K562 (cell line): ENCODE measurements around the gene RBM12. TPM values are rescaled to one million over a fixed set of nuclear protein-coding genes. Genes with fewer than 3 reads are reported as not detected.

Experiments used
- E2F5 ChIP-seq: sonication (generic); formaldehyde crosslinking; IDR thresholded peaks from 2 replicates; pipeline ENCODE4 v1.8.0; 2022; ENCODE audit warnings: mild to moderate bottlenecking, missing genetic modification reagents
- ETS1 ChIP-seq: conservative IDR thresholded peaks from 2 replicates; pipeline ENCODE4 v1.6.1; 2011; ENCODE audit warnings: low read depth, mild to moderate bottlenecking, low read length; ENCODE audit not compliant: control insufficient read depth
- FOXK1 ChIP-seq: sonication (generic); formaldehyde crosslinking; IDR thresholded peaks from 2 replicates; pipeline ENCODE4 v1.8.0; 2022; ENCODE audit warnings: missing genetic modification reagents, mild to moderate bottlenecking, borderline replicate concordance
- MLX ChIP-seq, 2 experiments: fragments of 450-650 bp in 1 of 2; sonication (generic) in 1 of 2; formaldehyde crosslinking; conservative IDR thresholded peaks; 2 replicates each; pipeline versions ENCODE4 v1.4.0 to v1.8.1; 2020 to 2022; ENCODE audit warnings: mild to moderate bottlenecking in 1 of 2, missing genetic modification reagents in 1 of 2
- MYBL2 ChIP-seq, 2 experiments: fragments of 450-650 bp in 1 of 2; sonication (generic) in 1 of 2; formaldehyde crosslinking in 1 of 2; IDR thresholded peaks; 2 replicates each; pipeline versions ENCODE4 v1.6.1 to v1.8.1; 2017 to 2022; ENCODE audit warnings: borderline replicate concordance in 1 of 2, inconsistent platforms in 1 of 2, low read depth in 1 of 2, mild to moderate bottlenecking in 1 of 2, missing genetic modification reagents in 1 of 2, moderate library complexity in 1 of 2
- SAP30 ChIP-seq: fragments of 200-600 bp; sonication (generic); IDR thresholded peaks from 2 replicates; pipeline ENCODE4 v1.6.1; 2012; ENCODE audit warnings: borderline replicate concordance, low read depth, mild to moderate bottlenecking, moderate library complexity, low read length, control low read depth, inconsistent platforms; ENCODE audit not compliant: insufficient read depth, poor library complexity, severe bottlenecking
- SMARCA4 ChIP-seq: fragments of 450-650 bp; IDR thresholded peaks from 2 replicates; pipeline ENCODE4 v1.6.1; 2016
- USF1 ChIP-seq: sonication (generic); formaldehyde crosslinking; IDR thresholded peaks from 2 replicates; pipeline ENCODE4 v1.9.0; 2022; ENCODE audit warnings: mild to moderate bottlenecking, missing genetic modification reagents
- ZBTB26 ChIP-seq: fragments of 450-650 bp; formaldehyde crosslinking; IDR thresholded peaks from 2 replicates; pipeline ENCODE4 v1.4.0; 2022; ENCODE audit warnings: missing genetic modification characterization
- ZBTB49 ChIP-seq: sonication (generic); formaldehyde crosslinking; IDR thresholded peaks from 2 replicates; pipeline ENCODE4 v1.8.0; 2022; ENCODE audit warnings: missing genetic modification reagents, mild to moderate bottlenecking, borderline replicate concordance
- ZKSCAN1 ChIP-seq: fragments of 150-350 bp; IDR thresholded peaks from 2 replicates; pipeline ENCODE4 v1.6.1; 2016; ENCODE audit warnings: low read depth, low read length
- ZNF197 ChIP-seq: fragments of 200-800 bp; sonication (Bioruptor generic); IDR thresholded peaks from 2 replicates; pipeline ENCODE4 v1.6.1; 2016; ENCODE audit warnings: low read depth, missing genetic modification characterization, missing compliant biosample characterization
- polyA plus RNA-seq, 8 experiments: library from polyadenylated mRNA; depleted of rRNA in 4 of 8; stranded (reverse) in 5 of 8; unstranded in 3 of 8; fragments of >200 nt; fragmentation: Nextera tagmentation in 2 of 8; fragmentation: Illumina TruSeq in 1 of 8; extraction: Ambion mirVana in 2 of 8; extraction: Trizol in 1 of 8; gene quantifications; 2 replicates each; pipeline versions ENCODE4 v1.2.1 to v1.2.3, GENCODE V29; 2011 to 2014; ENCODE audit warnings: inconsistent platforms in 1 of 8, missing spikeins in 1 of 8
- total RNA-seq, 7 experiments: library from RNA; depleted of rRNA in 6 of 7; stranded (reverse); fragments of >200 nt in 6 of 7; fragmentation: Illumina TruSeq in 2 of 7; extraction: Trizol in 2 of 7; gene quantifications; 2 replicates each; pipeline versions ENCODE4 v1.2.1 to v1.2.3, GENCODE V29; 2011 to 2021; ENCODE audit warnings: low replicate concordance in 1 of 7

Gene RBM12
- total and polyA plus RNA-seq, 9 of the 15 experiments (the other 6 are each of a cell fraction or from before 2014, with no cell fraction given) = 5.0 to 162 (median 73.3) TPM

GRCh38 chr20:35698298-35699126, 33.8 kb upstream of the RBM12 start (continued):
- peak; percentile 28; the same call in 1 of the 2 replicates for TF ChIP-seq ZKSCAN1
- no peak for TF ChIP-seq ETS1
- TF ChIP-seq ZBTB49 (CRISPR knock-in tag) = 0 out of 2 replicates have a peak, but pooled peaks have one; percentile 36
- TF ChIP-seq E2F5 (CRISPR knock-in tag) = peak; percentile 7; the same call in 1 of the 2 replicates
- 0 out of 2 replicates have a peak, but pooled peaks have one; percentile 45 for TF ChIP-seq ZBTB26 (CRISPR knock-in tag)
- peak; percentile 41; the same call in 1 of the 2 replicates for TF ChIP-seq FOXK1 (CRISPR knock-in tag)
- peak; percentile 31 for TF ChIP-seq SAP30
- no peak for TF ChIP-seq MYBL2 (IDR thresholded peaks at IDR 0.05; ENCODE audit: low read depth)
- TF ChIP-seq MYBL2 (CRISPR knock-in tag; IDR thresholded peaks at IDR 0.05; ENCODE audit: borderline replicate concordance) = no peak
- no peak for TF ChIP-seq MLX (CRISPR knock-in tag; conservative IDR thresholded peaks at IDR 0.05)
- no peak for TF ChIP-seq USF1 (CRISPR knock-in tag)
- TF ChIP-seq SMARCA4 = peak; percentile 22; the same call in 1 of the 2 replicates
- no peak for TF ChIP-seq ZNF197 (CRISPR knock-in tag)
